K562 (cell line): ENCODE data around the gene EPB41L3. TPM values are rescaled to one million over a fixed set of nuclear protein-coding genes. Genes with fewer than 3 reads are reported as not detected.

Experiments
- ATAC-seq: fragments of 200-7000 bp; cut with Tn5 transposase; 3 replicates; pipeline ENCODE4 v1.9.1; 2020; ENCODE audit warnings: moderate library complexity
- Bru-seq: library from RNA; stranded (reverse); fragments of 400-500 nt; gene quantifications from one replicate; lab custom pipeline; 2021; lab: Mats Ljungman, UMichigan
- BruChase-seq, 2 experiments: library from RNA; stranded (reverse); fragments of 400-500 nt; gene quantifications; one replicate each; lab custom pipeline; 2021; lab: Mats Ljungman, UMichigan
- BruUV-seq: library from RNA; stranded (reverse); fragments of 400-500 nt; replicated peaks from 2 replicates; lab custom pipeline; 2021; lab: Mats Ljungman, UMichigan
- CTCF ChIA-PET: fragments of 300-600 bp; formaldehyde crosslinking; extraction: SDS; loops from one replicate; lab custom pipeline; 2021; ENCODE audit warnings: low intra/inter-chr PET ratio; lab: Yijun Ruan, JAX
- POLR2A ChIA-PET: fragments of 300-600, 350-650 bp; sonication (Branson Sonifier 250); formaldehyde crosslinking; extraction: SDS; loops from one replicate; lab custom pipeline; 2021; ENCODE audit warnings: antibody characterized with exemption, inconsistent platforms; lab: Yijun Ruan, JAX
- DNase-seq, 4 experiments: peaks; one replicate each; pipeline versions ENCODE4 v3.0.0 to v3.0.0-alpha.2; 2011 to 2018; ENCODE audit warnings: low spot score in 3 of 4, mixed read lengths in 3 of 4; ENCODE audit errors: extremely low read depth in 1 of 4
- FAIRE-seq: peaks from 2 replicates; lab custom pipeline; 2011; peaks lifted over from hg19 to GRCh38; lab: Jason Lieb, UNC
- H2AFZ ChIP-seq: 2 replicates; pipeline ENCODE4 v1.6.0; 2011; ENCODE audit warnings: low read depth, low read length, control low read depth, inconsistent platforms
- H3K27ac ChIP-seq: fragments of 200-600 bp; 3 replicates; pipeline ENCODE4 v1.8.0; 2011; ENCODE audit warnings: low read depth, mild to moderate bottlenecking, control low read depth, inconsistent platforms, low read length, moderate library complexity, mixed read lengths; ENCODE audit errors: extremely low read depth
- H3K27me3 ChIP-seq, 2 experiments: fragments of 300-600 bp in 1 of 2; 2 replicates in 1 of 2; 3 replicates in 1 of 2; pipeline versions ENCODE4 v1.6.0 to v1.8.0; 2011; ENCODE audit warnings: inconsistent platforms in 2 of 2, low read length in 2 of 2, mild to moderate bottlenecking in 1 of 2, mixed read lengths in 1 of 2, moderate library complexity in 1 of 2; ENCODE audit not compliant: control insufficient read depth in 2 of 2, insufficient read depth in 2 of 2
- H3K36me3 ChIP-seq: fragments of 300-600 bp; 3 replicates; pipeline ENCODE4 v1.8.0; 2011; ENCODE audit warnings: mild to moderate bottlenecking, low read length, inconsistent platforms; ENCODE audit not compliant: control insufficient read depth, insufficient read depth
- H3K4me1 ChIP-seq, 2 experiments: fragments of 200-600 bp in 1 of 2; replicated peaks in 1 of 2; 2 replicates in 1 of 2; 3 replicates in 1 of 2; pipeline versions ENCODE4 v1.5.1 to v1.8.0; 2011; ENCODE audit warnings: inconsistent platforms in 2 of 2, low read length in 2 of 2, mild to moderate bottlenecking in 1 of 2, mixed read lengths in 1 of 2, moderate library complexity in 1 of 2; ENCODE audit not compliant: control insufficient read depth in 2 of 2, insufficient read depth in 2 of 2
- H3K4me2 ChIP-seq: 2 replicates; pipeline ENCODE4 v1.6.1; 2011; ENCODE audit warnings: low read length, control low read depth, inconsistent platforms, mixed read lengths; ENCODE audit not compliant: insufficient read depth
- H3K4me3 ChIP-seq: fragments of 200-600 bp; sonication (generic), shearing (Covaris generic); 2 replicates; pipeline ENCODE4 v1.5.1; 2016; ENCODE audit warnings: control low read depth, inconsistent platforms
- H3K79me2 ChIP-seq: fragments of 200-600 bp; 3 replicates; pipeline ENCODE4 v1.8.0; 2011; ENCODE audit warnings: low read length, inconsistent platforms; ENCODE audit not compliant: control insufficient read depth, insufficient read depth
- H3K9ac ChIP-seq, 2 experiments: 2 replicates each; pipeline versions ENCODE4 v1.6.0 to v1.6.1; 2011; ENCODE audit warnings: low read depth in 2 of 2, low read length in 2 of 2, control low read depth in 1 of 2, inconsistent platforms in 1 of 2, mild to moderate bottlenecking in 1 of 2, mixed read lengths in 1 of 2; ENCODE audit not compliant: insufficient read depth in 1 of 2
- H3K9me1 ChIP-seq: one replicate; pipeline ENCODE4 v1.6.0; 2011; ENCODE audit warnings: inconsistent platforms, mild to moderate bottlenecking, low read length, moderate library complexity; ENCODE audit not compliant: control insufficient read depth, insufficient read depth
- H3K9me3 ChIP-seq: replicated peaks from 2 replicates; pipeline ENCODE4 v1.5.1; 2011; ENCODE audit warnings: low read depth, low read length, inconsistent platforms; ENCODE audit not compliant: control insufficient read depth, insufficient read depth
- H4K20me1 ChIP-seq: replicated peaks from 2 replicates; pipeline ENCODE4 v1.6.1; 2011; ENCODE audit warnings: low read length, inconsistent platforms, mixed read lengths; ENCODE audit not compliant: control insufficient read depth, insufficient read depth
- FOXK2 ChIP-seq, 2 experiments: fragments of 450-650 bp; IDR thresholded peaks in 1 of 2; conservative IDR thresholded peaks in 1 of 2; 2 replicates each; pipeline ENCODE4 v1.6.1; 2016; ENCODE audit warnings: low read depth in 2 of 2, mild to moderate bottlenecking in 1 of 2
- HSF4 ChIP-seq: fragments of 250-450 bp; sonication (Bioruptor Pico); IDR thresholded peaks from 2 replicates; pipeline ENCODE4 v2.1.2; 2022; ENCODE audit warnings: mild to moderate bottlenecking, moderate library complexity, borderline replicate concordance
- KAT8 ChIP-seq: fragments of 450-650 bp; IDR thresholded peaks from 2 replicates; pipeline ENCODE4 v1.6.1; 2016; ENCODE audit warnings: low read depth, mild to moderate bottlenecking
- SMARCA5 ChIP-seq: fragments of 450-650 bp; IDR thresholded peaks from 2 replicates; pipeline ENCODE4 v1.6.1; 2016
- ZNF316 ChIP-seq: fragments of 450-650 bp; IDR thresholded peaks from 2 replicates; pipeline ENCODE4 v1.6.1; 2016
- ZNF583 ChIP-seq: fragments of 250-450 bp; sonication (Bioruptor Pico); IDR thresholded peaks from 2 replicates; pipeline ENCODE4 v1.4.0; 2020
- WGBS: fragments of 100-300 bp; shearing (Covaris generic); methylation state at CpG from one replicate; pipeline ENCODE4 v1.1.6; 2016; ENCODE audit warnings: low coverage, mixed read lengths; ENCODE audit not compliant: insufficient coverage; ENCODE audit errors: missing lambda C conversion rate; 5-methylcytosine and 5-hydroxymethylcytosine counted together
- in situ Hi-C: fragments of 300-500 bp; cut with MboI; formaldehyde crosslinking; loops from 4 replicates; pipeline ENCODE4 v1.15.0; 2018; ENCODE audit warnings: inconsistent platforms, mixed read lengths
- intact Hi-C: fragments of 100-400 bp; cut with micrococcal nuclease; formaldehyde crosslinking; loops from 2 replicates; pipeline ENCODE4 v1.14.2; 2022
- long read RNA-seq, 3 experiments: library from polyadenylated mRNA in 2 of 3; library from RNA in 1 of 3; unstranded in 2 of 3; stranded (forward) in 1 of 3; transcript quantifications; one replicate each; pipeline ENCODE4 v2.0.0, GENCODE V29; 2019 to 2022
- polyA minus RNA-seq, 3 experiments: library from RNA; depleted of rRNA, polyadenylated mRNA; stranded (reverse); fragments of >200 nt; gene quantifications; 2 replicates each; pipeline ENCODE4 v1.2.3, GENCODE V29; 2011
- polyA plus RNA-seq, 8 experiments: library from polyadenylated mRNA; depleted of rRNA in 4 of 8; stranded (reverse) in 5 of 8; unstranded in 3 of 8; fragments of >200 nt; fragmentation: Nextera tagmentation in 2 of 8; fragmentation: Illumina TruSeq in 1 of 8; extraction: Ambion mirVana in 2 of 8; extraction: Trizol in 1 of 8; gene quantifications; 2 replicates each; pipeline versions ENCODE4 v1.2.1 to v1.2.3, GENCODE V29; 2011 to 2014; ENCODE audit warnings: inconsistent platforms in 1 of 8, missing spikeins in 1 of 8
- total RNA-seq, 7 experiments: library from RNA; depleted of rRNA in 6 of 7; stranded (reverse); fragments of >200 nt in 6 of 7; fragmentation: Illumina TruSeq in 2 of 7; extraction: Trizol in 2 of 7; gene quantifications; 2 replicates each; pipeline versions ENCODE4 v1.2.1 to v1.2.3, GENCODE V29; 2011 to 2021; ENCODE audit warnings: low replicate concordance in 1 of 7
- TF ChIP-seq, protein P1 (sequence below): sonication (generic); formaldehyde crosslinking; IDR thresholded peaks from 2 replicates; pipeline ENCODE4 v1.8.0; 2022; ENCODE audit warnings: missing genetic modification reagents, mild to moderate bottlenecking, borderline replicate concordance
- TF ChIP-seq, protein P2 (sequence below): IDR thresholded peaks from 2 replicates; pipeline ENCODE4 v1.6.1; 2011; ENCODE audit warnings: borderline replicate concordance, low read depth, mild to moderate bottlenecking, moderate library complexity, low read length; ENCODE audit not compliant: insufficient read depth, poor library complexity, severe bottlenecking
- TF ChIP-seq, protein P3 (sequence below): sonication (generic); formaldehyde crosslinking; IDR thresholded peaks from 2 replicates; pipeline ENCODE4 v1.8.0; 2023; ENCODE audit warnings: missing genetic modification reagents, mild to moderate bottlenecking, borderline replicate concordance

The EPB41L3 gene
- not detected in 2 replicates for total RNA-seq (2011; cell fraction: chromatin; rRNA removed; ENCODE audit: low replicate concordance)
- total RNA-seq (2011; cell fraction: nucleolus; rRNA removed): not detected in 2 replicates
- not detected in 2 replicates for total RNA-seq (2011; cell fraction: nucleoplasm; rRNA removed)
- total RNA-seq (2014; rRNA removed) (not detected in 2 replicates), total RNA-seq (2014; rRNA removed; fragmentation: Illumina TruSeq; extraction: Trizol) (not detected in 2 replicates), total RNA-seq (2015; rRNA removed; fragmentation: Illumina TruSeq; extraction: Trizol) (not detected in 2 replicates), total RNA-seq (2021) (0.44 TPM in 1 of 2 replicates, not detected in the other), polyA plus RNA-seq (2011; rRNA removed) (0.49 TPM in 1 of 2 replicates, not detected in the other), polyA plus RNA-seq (2014; fragmentation: Illumina TruSeq; extraction: Trizol) (not detected in 2 replicates), polyA plus RNA-seq (2014; fragmentation: Nextera tagmentation; extraction: Ambion mirVana) (not detected), polyA plus RNA-seq (2014; rRNA removed) (not detected in 2 replicates), polyA minus RNA-seq (2011; rRNA and poly(A)+ RNA removed) (2.9 TPM in 1 of 2 replicates, not detected in the other), Bru-seq, nascent RNA (percentile 7 among the genes with signal in this experiment), BruChase-seq, experiment 1, labeled RNA remaining after a 2-hour chase (percentile 2 among the genes with signal in this experiment), BruChase-seq, experiment 2, labeled RNA remaining after a 6-hour chase (percentile 6 among the genes with signal in this experiment)
- 0.25 TPM in 1 of 2 replicates, not detected in the other for polyA plus RNA-seq (2011; cell fraction: cytosol; rRNA removed)
- polyA plus RNA-seq (2011; cell fraction: nucleus; rRNA removed): 0.60 TPM in 1 of 2 replicates, not detected in the other
- not detected in 2 replicates for polyA plus RNA-seq (2012)
- not detected in 2 replicates for polyA minus RNA-seq (2011; cell fraction: cytosol; rRNA and poly(A)+ RNA removed)
- 0.54 TPM in 1 of 2 replicates, not detected in the other for polyA minus RNA-seq (2011; cell fraction: nucleus; rRNA and poly(A)+ RNA removed)
- long read RNA-seq, experiment 1: 0 reads
- long read RNA-seq, experiment 2: 0 reads
- long read RNA-seq, experiment 3: 0 reads

DNA sequence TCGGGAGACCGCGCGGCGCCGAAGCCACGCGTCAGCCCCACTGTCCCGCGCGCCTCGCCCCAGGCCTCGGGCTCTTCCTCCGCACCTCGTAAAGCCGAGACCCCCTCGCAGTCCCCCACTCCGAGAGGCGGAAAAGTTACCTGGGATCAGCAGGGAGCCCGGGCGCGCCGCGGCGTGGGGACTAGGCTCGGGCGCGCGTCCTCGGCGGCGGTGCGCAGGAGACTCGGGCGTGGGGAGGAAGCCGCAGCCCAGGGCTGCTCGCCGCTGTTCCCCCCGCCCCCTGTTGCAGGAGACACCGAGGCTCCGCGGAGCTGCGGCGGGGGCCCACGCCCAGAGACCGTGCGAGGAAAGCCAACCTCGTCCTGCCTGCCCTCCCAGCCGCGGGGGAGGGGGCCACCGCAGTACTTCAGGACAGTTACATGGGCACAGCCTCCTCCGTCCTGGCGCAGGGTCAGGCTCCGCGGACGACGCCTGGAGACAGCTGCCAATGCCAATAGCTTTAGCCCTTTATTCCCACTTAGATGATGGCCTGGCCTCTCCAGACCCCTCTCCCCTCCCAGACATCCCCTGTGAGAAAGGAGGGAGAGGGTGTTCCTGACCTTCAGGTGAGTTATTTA, at the start of gene EPB41L3:
Gene EPB41L3 (minus strand): TSS at position 225 of the 617 bp plus-strand sequence. CDS start 54,814 bp downstream, outside the sequence.
- DNase-seq: no peak
- Histone ChIP-seq H3K36me3 (no peaks in the 10 kb centered on the region), H4K20me1 (no peaks in the 10 kb centered on the region), H3K4me3 (no peak within 1 kb of the TSS), H3K27ac (no peak within 1 kb of the TSS), H3K4me2 (no peak within 1 kb of the TSS), H3K9me3 (no peaks in the 10 kb centered on the region), H3K9ac (no peak within 1 kb of the TSS), H3K79me2 (no peaks in the 10 kb centered on the region), H3K4me1 (no peaks in the 10 kb centered on the region; a peak in 1 of 5 replicates), H2AFZ (no peak within 1 kb of the TSS), H3K9me1 (no peaks in the 10 kb centered on the region), H3K27me3 (no peaks in the 10 kb centered on the region)
- no TSS peak for BruUV-seq
- 28% methylated on average over 21 of the region's 57 CpGs for WGBS
- CTCF ChIA-PET: no interaction called here
- in situ Hi-C loops (no loop called here), intact Hi-C loops (no loop called here)
- ATAC-seq: no peak
- POLR2A ChIA-PET: no interaction called here
- no peak for FAIRE-seq
- TF ChIP-seq KAT8 (no peak), ZNF316 (no peak), ZNF583 (CRISPR knock-in tag) (no peak), FOXK2 (conservative IDR thresholded peaks at IDR 0.05 in 1 of 2, IDR thresholded peaks at IDR 0.05 in 1 of 2; ENCODE audit: low read depth in 2 of 2) (no peak), HSF4 (CRISPR knock-in tag) (no peak), SMARCA5 (no peak)
- TF ChIP-seq, protein P1, sequence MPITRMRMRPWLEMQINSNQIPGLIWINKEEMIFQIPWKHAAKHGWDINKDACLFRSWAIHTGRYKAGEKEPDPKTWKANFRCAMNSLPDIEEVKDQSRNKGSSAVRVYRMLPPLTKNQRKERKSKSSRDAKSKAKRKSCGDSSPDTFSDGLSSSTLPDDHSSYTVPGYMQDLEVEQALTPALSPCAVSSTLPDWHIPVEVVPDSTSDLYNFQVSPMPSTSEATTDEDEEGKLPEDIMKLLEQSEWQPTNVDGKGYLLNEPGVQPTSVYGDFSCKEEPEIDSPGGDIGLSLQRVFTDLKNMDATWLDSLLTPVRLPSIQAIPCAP (CRISPR knock-in tag): no peak
- TF ChIP-seq, protein P2, sequence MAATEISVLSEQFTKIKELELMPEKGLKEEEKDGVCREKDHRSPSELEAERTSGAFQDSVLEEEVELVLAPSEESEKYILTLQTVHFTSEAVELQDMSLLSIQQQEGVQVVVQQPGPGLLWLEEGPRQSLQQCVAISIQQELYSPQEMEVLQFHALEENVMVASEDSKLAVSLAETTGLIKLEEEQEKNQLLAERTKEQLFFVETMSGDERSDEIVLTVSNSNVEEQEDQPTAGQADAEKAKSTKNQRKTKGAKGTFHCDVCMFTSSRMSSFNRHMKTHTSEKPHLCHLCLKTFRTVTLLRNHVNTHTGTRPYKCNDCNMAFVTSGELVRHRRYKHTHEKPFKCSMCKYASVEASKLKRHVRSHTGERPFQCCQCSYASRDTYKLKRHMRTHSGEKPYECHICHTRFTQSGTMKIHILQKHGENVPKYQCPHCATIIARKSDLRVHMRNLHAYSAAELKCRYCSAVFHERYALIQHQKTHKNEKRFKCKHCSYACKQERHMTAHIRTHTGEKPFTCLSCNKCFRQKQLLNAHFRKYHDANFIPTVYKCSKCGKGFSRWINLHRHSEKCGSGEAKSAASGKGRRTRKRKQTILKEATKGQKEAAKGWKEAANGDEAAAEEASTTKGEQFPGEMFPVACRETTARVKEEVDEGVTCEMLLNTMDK: no peak
- TF ChIP-seq, protein P3, sequence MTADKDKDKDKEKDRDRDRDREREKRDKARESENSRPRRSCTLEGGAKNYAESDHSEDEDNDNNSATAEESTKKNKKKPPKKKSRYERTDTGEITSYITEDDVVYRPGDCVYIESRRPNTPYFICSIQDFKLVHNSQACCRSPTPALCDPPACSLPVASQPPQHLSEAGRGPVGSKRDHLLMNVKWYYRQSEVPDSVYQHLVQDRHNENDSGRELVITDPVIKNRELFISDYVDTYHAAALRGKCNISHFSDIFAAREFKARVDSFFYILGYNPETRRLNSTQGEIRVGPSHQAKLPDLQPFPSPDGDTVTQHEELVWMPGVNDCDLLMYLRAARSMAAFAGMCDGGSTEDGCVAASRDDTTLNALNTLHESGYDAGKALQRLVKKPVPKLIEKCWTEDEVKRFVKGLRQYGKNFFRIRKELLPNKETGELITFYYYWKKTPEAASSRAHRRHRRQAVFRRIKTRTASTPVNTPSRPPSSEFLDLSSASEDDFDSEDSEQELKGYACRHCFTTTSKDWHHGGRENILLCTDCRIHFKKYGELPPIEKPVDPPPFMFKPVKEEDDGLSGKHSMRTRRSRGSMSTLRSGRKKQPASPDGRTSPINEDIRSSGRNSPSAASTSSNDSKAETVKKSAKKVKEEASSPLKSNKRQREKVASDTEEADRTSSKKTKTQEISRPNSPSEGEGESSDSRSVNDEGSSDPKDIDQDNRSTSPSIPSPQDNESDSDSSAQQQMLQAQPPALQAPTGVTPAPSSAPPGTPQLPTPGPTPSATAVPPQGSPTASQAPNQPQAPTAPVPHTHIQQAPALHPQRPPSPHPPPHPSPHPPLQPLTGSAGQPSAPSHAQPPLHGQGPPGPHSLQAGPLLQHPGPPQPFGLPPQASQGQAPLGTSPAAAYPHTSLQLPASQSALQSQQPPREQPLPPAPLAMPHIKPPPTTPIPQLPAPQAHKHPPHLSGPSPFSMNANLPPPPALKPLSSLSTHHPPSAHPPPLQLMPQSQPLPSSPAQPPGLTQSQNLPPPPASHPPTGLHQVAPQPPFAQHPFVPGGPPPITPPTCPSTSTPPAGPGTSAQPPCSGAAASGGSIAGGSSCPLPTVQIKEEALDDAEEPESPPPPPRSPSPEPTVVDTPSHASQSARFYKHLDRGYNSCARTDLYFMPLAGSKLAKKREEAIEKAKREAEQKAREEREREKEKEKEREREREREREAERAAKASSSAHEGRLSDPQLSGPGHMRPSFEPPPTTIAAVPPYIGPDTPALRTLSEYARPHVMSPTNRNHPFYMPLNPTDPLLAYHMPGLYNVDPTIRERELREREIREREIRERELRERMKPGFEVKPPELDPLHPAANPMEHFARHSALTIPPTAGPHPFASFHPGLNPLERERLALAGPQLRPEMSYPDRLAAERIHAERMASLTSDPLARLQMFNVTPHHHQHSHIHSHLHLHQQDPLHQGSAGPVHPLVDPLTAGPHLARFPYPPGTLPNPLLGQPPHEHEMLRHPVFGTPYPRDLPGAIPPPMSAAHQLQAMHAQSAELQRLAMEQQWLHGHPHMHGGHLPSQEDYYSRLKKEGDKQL (CRISPR knock-in tag): no peak
